BJ (cell line): ENCODE data around the gene SLC39A11. TPM values are rescaled to one million over a fixed set of nuclear protein-coding genes. Genes with fewer than 3 reads are reported as not detected.

Experiments
- CTCF ChIA-PET: fragments of 350-600 bp; formaldehyde crosslinking; extraction: SDS; loops from one replicate; lab custom pipeline; 2021; ENCODE audit warnings: antibody characterized with exemption, inconsistent platforms; lab: Yijun Ruan, JAX
- POLR2A ChIA-PET: fragments of 300-600 bp; sonication (Branson Sonifier 250); formaldehyde crosslinking; extraction: SDS; loops from one replicate; lab custom pipeline; 2021; ENCODE audit warnings: antibody characterized with exemption; lab: Charles Lee
- DNase-seq: peaks from one replicate; pipeline ENCODE4 v3.0.0-alpha.2; 2011; ENCODE audit warnings: low read depth
- H3K27me3 ChIP-seq: 2 replicates; pipeline ENCODE4 v1.6.0; 2011; ENCODE audit warnings: low read length; ENCODE audit not compliant: control insufficient read depth, insufficient read depth
- H3K36me3 ChIP-seq: 2 replicates; pipeline ENCODE4 v1.5.1; 2011; ENCODE audit warnings: low read length; ENCODE audit not compliant: control insufficient read depth, insufficient read depth
- H3K4me3 ChIP-seq: 2 replicates; pipeline ENCODE4 v1.5.1; 2011; ENCODE audit warnings: low read depth, mild to moderate bottlenecking, control low read depth, low read length
- polyA plus RNA-seq: library from polyadenylated mRNA; depleted of rRNA; stranded (reverse); fragments of >200 nt; gene quantifications from 2 replicates; pipeline ENCODE4 v1.2.3, GENCODE V29; 2011
- TF ChIP-seq, protein P1 (sequence below): IDR thresholded peaks from 2 replicates; pipeline ENCODE4 v1.5.1; 2011; ENCODE audit warnings: low read depth, mild to moderate bottlenecking, control low read depth, inconsistent platforms, low read length, moderate library complexity; ENCODE audit not compliant: insufficient read depth

The SLC39A11 gene
- polyA plus RNA-seq, 1 experiment = 20.9 TPM

GRCh38 chr17:72852277-72852938, 240.1 kb downstream of the SLC39A11 start:
- no peak for DNase-seq
- Histone ChIP-seq H3K4me3 (no peak overlapping the region), H3K36me3 (no peaks in the 10 kb centered on the region), H3K27me3 (no peaks in the 10 kb centered on the region)
- POLR2A ChIA-PET = no interaction called here
- TF ChIP-seq, protein P1, sequence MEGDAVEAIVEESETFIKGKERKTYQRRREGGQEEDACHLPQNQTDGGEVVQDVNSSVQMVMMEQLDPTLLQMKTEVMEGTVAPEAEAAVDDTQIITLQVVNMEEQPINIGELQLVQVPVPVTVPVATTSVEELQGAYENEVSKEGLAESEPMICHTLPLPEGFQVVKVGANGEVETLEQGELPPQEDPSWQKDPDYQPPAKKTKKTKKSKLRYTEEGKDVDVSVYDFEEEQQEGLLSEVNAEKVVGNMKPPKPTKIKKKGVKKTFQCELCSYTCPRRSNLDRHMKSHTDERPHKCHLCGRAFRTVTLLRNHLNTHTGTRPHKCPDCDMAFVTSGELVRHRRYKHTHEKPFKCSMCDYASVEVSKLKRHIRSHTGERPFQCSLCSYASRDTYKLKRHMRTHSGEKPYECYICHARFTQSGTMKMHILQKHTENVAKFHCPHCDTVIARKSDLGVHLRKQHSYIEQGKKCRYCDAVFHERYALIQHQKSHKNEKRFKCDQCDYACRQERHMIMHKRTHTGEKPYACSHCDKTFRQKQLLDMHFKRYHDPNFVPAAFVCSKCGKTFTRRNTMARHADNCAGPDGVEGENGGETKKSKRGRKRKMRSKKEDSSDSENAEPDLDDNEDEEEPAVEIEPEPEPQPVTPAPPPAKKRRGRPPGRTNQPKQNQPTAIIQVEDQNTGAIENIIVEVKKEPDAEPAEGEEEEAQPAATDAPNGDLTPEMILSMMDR = no peak
- CTCF ChIA-PET = interaction anchor here (1.3 kb wide), 1 partner anchor 87 kb away, joined by 3 read pairs; no protein-coding TSS in a partner anchor

DNA sequence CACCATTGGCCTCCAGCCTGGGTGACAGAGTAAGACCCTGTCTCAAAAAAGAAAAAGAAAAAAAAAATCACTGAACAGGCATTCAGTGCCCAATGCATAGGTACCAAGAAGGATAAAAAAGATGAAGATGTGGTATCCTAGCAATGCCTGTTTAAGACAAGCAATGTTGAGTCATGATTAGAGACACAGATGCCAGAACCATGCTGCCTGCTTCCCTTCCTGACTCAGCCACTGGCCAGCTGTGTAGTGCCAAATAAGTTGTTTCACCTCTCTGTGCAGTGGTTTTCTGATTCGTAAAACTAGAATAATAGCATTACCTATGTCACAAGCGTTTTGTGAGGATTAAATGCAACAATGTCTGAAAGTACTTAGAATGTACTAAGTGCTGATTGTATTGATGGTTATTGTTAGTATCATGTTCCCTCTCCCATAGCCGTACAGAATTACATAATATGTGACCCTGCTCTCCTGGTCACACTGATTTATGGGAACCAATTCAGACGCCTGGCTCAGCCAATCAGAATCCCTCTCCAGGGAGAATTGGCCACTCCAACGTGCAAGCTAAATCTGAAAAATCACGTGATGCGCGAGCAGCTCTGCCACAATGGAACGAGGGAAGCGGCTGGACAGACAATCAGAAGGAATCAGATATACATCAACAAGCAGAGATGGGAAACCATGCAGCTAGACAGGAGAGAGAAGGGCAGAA, 241.9 kb downstream of the SLC39A11 start:
- DNase-seq = peak; percentile 5
- no peaks in the 10 kb centered on the region for H3K36me3 ChIP-seq
- no peak overlapping the region for H3K4me3 ChIP-seq
- TF ChIP-seq, protein P1 = no peak
- ChIA-PET POLR2A (no interaction called here), CTCF (no interaction called here)
- no peaks in the 10 kb centered on the region for H3K27me3 ChIP-seq

- Histone ChIP-seq H3K36me3 (no peaks in the 10 kb centered on the region), H3K27me3 (no peaks in the 10 kb centered on the region), H3K4me3 (no peak overlapping the region)
- CTCF ChIA-PET = no interaction called here
- DNase-seq = no peak
- POLR2A ChIA-PET = no interaction called here
- TF ChIP-seq, protein P1 = no peak
Observed at GRCh38 chr17:72846399-72846798, 246.1 kb downstream of the SLC39A11 start.

DNA sequence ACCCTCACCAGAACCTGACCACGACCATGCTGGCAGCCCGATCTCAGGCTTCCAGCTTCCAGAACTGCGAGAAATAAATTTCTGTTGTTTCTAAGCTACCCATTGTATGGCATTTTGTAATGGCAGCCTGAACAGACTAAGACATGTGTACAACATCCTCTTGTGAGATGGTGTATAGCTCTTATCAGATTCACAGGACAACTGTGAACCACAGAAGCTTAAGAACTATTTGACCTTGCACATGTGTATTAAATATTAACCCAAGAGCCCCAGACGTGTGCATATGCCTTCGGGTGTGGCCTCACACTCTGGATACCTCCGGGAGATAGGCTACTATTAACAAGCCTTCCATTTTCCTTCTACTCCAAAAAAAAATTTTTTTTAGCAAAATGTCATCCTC, 248.9 kb downstream of the SLC39A11 start:
- POLR2A ChIA-PET = no interaction called here
- H3K36me3 ChIP-seq = no peaks in the 10 kb centered on the region
- TF ChIP-seq, protein P1 = no peak
- H3K27me3 ChIP-seq = no peaks in the 10 kb centered on the region
- no peak for DNase-seq
- H3K4me3 ChIP-seq = no peak overlapping the region
- CTCF ChIA-PET = interaction anchor here (0.6 kb wide), 1 partner anchor 11 kb away, joined by 3 read pairs; no protein-coding TSS in a partner anchor

DNA sequence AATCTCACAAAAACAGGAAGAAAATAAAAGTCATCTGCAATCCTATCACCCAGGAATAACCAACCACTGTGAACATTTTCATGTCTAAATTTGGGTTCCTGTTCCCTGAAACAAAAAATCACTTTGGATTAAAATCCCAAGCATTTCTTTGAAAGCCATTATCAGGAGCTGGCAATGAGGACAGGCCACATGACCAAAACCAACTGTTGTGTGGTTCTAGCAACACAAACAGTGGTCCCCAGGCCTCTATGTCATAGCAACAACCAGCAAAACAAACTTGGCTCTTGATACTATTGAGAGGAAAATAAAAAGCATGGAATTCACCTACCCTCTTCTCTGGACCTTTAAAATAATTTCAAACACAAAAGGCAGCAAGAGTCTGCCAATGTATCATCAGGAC, 252.5 kb downstream of the SLC39A11 start:
- no peak for DNase-seq
- Histone ChIP-seq H3K4me3 (no peak overlapping the region), H3K27me3 (no peaks in the 10 kb centered on the region), H3K36me3 (no peaks in the 10 kb centered on the region)
- POLR2A ChIA-PET = no interaction called here
- CTCF ChIA-PET = no interaction called here
- TF ChIP-seq, protein P1 = no peak
